Measurements from ENCODE around the gene LAMA3. TPM values are rescaled to one million over a fixed set of nuclear protein-coding genes. Genes with fewer than 3 reads are reported as not detected.

Gene LAMA3
- total and polyA plus RNA-seq, 10 of the 15 experiments (the other 5 are each of a cell fraction or from before 2014, with no cell fraction given): 0.37 to 6.5 (median 5.4) TPM

GRCh38 chr18:23814991-23815614 lies 125.8 kb downstream of the LAMA3 start:
- BruUV-seq (replicated peaks): no TSS peak
- intact Hi-C loops (cut with micrococcal nuclease; ENCODE audit: unreplicated experiment): loop anchor here (5.0 kb wide), 3 partner anchors 197 to 318 kb away; partner anchors contain the start of gene TTC39C
- WGBS (ENCODE audit: insufficient coverage, insufficient replicate concordance, low lambda C conversion rate, missing lambda C conversion rate): 73% methylated on average over 7 of the region's 7 CpGs
- ChIA-PET CTCF (interaction anchor here (0.6 to 6.3 kb wide), 2 partner anchors 187 to 193 kb away, joined by 3 to 56 read pairs; no protein-coding TSS in a partner anchor), POLR2A (interaction anchor here (0.5 kb wide), 1 partner anchor 591 kb away, joined by 5 read pairs; no protein-coding TSS in a partner anchor), SMC1A (ENCODE audit: uncharacterized antibody, unreplicated experiment) (interaction anchor here (1.0 to 1.5 kb wide), 5 partner anchors 11 to 274 kb away, joined by 3 read pairs; no protein-coding TSS in a partner anchor), RAD21 (ENCODE audit: unreplicated experiment) (interaction anchor here (0.6 to 1.3 kb wide), 4 partner anchors 112 to 317 kb away, joined by 3 to 4 read pairs (median 4); no protein-coding TSS in a partner anchor)
- Histone ChIP-seq H3K79me2 (ENCODE audit: control insufficient read depth, insufficient read depth, low read length) (no peaks in the 10 kb centered on the region), H3K4me1 (ENCODE audit: control insufficient read depth, insufficient read depth, low read length) (peaks cover 13% of the 10 kb centered on the region), H2AFZ (ENCODE audit: control insufficient read depth, low read depth, low read length) (no peak overlapping the region; the same call in 1 of the 2 replicates), H3K4me3 (no peak overlapping the region), H3K4me2 (ENCODE audit: control insufficient read depth, insufficient read depth) (no peak overlapping the region), H4K20me1 (ENCODE audit: control insufficient read depth, insufficient read depth) (no peaks in the 10 kb centered on the region), H3K36me3 (ENCODE audit: control insufficient read depth in 2 of 2, insufficient read depth in 2 of 2, low read length in 1 of 2) (no peaks in the 10 kb centered on the region), H3K27ac (ENCODE audit: control insufficient read depth, insufficient read depth) (no peak overlapping the region), H3K27me3 (replicated peaks in 1 of 2; ENCODE audit: control insufficient read depth in 2 of 2, insufficient read depth in 2 of 2, low read length in 1 of 2) (no peaks in the 10 kb centered on the region; a peak in 1 of 4 replicates), H3K9me3 (replicated peaks; ENCODE audit: control insufficient read depth, insufficient read depth, low read length) (no peaks in the 10 kb centered on the region), H3K9ac (ENCODE audit: control insufficient read depth, insufficient read depth, low read length) (no peak overlapping the region)
- ATAC-seq (no peak), DNase-seq (ENCODE audit: low read depth, low spot score) (no peak), FAIRE-seq (no peak)
- in situ Hi-C loops (cut with MboI): no loop called here
- TF ChIP-seq JUND (IDR thresholded peaks at IDR 0.05; ENCODE audit: low read depth, low read length) (no peak), RELA (IDR thresholded peaks at IDR 0.05; ENCODE audit: borderline replicate concordance, partially characterized antibody) (no peak), SMAD5 (IDR thresholded peaks at IDR 0.05; ENCODE audit: low read depth) (no peak), ZNF207 (IDR thresholded peaks at IDR 0.05; ENCODE audit: borderline replicate concordance) (no peak), FOXM1 (IDR thresholded peaks at IDR 0.05; ENCODE audit: low read depth, low read length) (no peak), MEF2B (IDR thresholded peaks at IDR 0.05; ENCODE audit: partially characterized antibody, poor library complexity, severe bottlenecking) (no peak), WRNIP1 (IDR thresholded peaks at IDR 0.05; ENCODE audit: borderline replicate concordance, low read depth, low read length) (no peak), GATAD2B (conservative IDR thresholded peaks at IDR 0.05; ENCODE audit: low read depth) (no peak), ZSCAN29 (IDR thresholded peaks at IDR 0.05) (no peak), SP1 (IDR thresholded peaks at IDR 0.05; ENCODE audit: low read depth, low read length) (no peak), HDAC6 (IDR thresholded peaks at IDR 0.05; ENCODE audit: unreplicated experiment) (no peak), CREB1 (IDR thresholded peaks at IDR 0.05; ENCODE audit: low read depth) (no peak), ATF3 (IDR thresholded peaks at IDR 0.05; ENCODE audit: borderline replicate concordance, extremely low read depth, low read depth, low read length) (no peak), IRF4 (IDR thresholded peaks at IDR 0.05; ENCODE audit: low read depth, low read length) (no peak), IRF3 (IDR thresholded peaks at IDR 0.05) (no peak), RB1 (IDR thresholded peaks at IDR 0.05; ENCODE audit: borderline replicate concordance) (no peak), CHD2 (IDR thresholded peaks at IDR 0.05; ENCODE audit: borderline replicate concordance, low read depth, low read length) (no peak), ZNF592 (IDR thresholded peaks at IDR 0.05) (no peak), NBN (IDR thresholded peaks at IDR 0.05) (no peak)

All from GM12878 (cell line).